Measurements from ENCODE around the gene NCK1. TPM values are rescaled to one million over a fixed set of nuclear protein-coding genes. Genes with fewer than 3 reads are reported as not detected.

NCK1 gene
- total and polyA plus RNA-seq, 7 donors = 16.2 to 33.4 (median 25.4) TPM

DNA sequence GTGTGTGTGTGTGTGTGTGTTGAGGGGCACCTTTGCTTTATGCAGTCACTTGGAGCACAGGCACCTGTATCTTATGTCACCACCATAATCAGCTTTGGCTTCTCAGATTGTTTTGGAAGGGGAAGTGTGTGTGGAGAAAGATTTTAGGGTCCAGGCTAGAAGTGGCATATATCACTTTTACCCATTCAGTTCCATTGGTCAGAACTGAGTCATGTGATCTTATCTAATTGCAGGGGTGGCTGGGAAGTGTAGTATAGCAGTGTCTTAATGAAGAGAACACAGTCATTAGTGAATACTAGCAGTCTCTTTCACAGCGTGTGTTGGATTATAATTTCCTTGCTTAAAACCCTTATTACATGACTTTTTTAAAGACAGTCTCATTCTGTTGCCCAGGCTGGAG lies 20.6 kb downstream of the NCK1 start:
- TF ChIP-seq, protein P1, sequence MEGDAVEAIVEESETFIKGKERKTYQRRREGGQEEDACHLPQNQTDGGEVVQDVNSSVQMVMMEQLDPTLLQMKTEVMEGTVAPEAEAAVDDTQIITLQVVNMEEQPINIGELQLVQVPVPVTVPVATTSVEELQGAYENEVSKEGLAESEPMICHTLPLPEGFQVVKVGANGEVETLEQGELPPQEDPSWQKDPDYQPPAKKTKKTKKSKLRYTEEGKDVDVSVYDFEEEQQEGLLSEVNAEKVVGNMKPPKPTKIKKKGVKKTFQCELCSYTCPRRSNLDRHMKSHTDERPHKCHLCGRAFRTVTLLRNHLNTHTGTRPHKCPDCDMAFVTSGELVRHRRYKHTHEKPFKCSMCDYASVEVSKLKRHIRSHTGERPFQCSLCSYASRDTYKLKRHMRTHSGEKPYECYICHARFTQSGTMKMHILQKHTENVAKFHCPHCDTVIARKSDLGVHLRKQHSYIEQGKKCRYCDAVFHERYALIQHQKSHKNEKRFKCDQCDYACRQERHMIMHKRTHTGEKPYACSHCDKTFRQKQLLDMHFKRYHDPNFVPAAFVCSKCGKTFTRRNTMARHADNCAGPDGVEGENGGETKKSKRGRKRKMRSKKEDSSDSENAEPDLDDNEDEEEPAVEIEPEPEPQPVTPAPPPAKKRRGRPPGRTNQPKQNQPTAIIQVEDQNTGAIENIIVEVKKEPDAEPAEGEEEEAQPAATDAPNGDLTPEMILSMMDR (IDR thresholded peaks at IDR 0.05) = no peak
- no peaks in the 10 kb centered on the region for H3K9me3 ChIP-seq
- DNase-seq = no peak
- peaks cover 26% of the 10 kb centered on the region for H3K4me1 ChIP-seq
- no peaks in the 10 kb centered on the region for H3K36me3 ChIP-seq (ENCODE audit: insufficient read depth in 1 of 2, low read depth in 1 of 2)
- no peaks in the 10 kb centered on the region for H3K27me3 ChIP-seq (ENCODE audit: insufficient read depth in 3 of 3, low read length in 2 of 3)
- ATAC-seq = peak in 2 of 4 donors; percentile 41 to 70
- no peak overlapping the region for H3K4me3 ChIP-seq
- no peak overlapping the region for H3K27ac ChIP-seq
- intact Hi-C loops (cut with DNase I) = no loop called here
- WGBS, 3 donors = 84 to 89% (median 86%) methylated on average over 1 of the region's 1 CpG

DNA sequence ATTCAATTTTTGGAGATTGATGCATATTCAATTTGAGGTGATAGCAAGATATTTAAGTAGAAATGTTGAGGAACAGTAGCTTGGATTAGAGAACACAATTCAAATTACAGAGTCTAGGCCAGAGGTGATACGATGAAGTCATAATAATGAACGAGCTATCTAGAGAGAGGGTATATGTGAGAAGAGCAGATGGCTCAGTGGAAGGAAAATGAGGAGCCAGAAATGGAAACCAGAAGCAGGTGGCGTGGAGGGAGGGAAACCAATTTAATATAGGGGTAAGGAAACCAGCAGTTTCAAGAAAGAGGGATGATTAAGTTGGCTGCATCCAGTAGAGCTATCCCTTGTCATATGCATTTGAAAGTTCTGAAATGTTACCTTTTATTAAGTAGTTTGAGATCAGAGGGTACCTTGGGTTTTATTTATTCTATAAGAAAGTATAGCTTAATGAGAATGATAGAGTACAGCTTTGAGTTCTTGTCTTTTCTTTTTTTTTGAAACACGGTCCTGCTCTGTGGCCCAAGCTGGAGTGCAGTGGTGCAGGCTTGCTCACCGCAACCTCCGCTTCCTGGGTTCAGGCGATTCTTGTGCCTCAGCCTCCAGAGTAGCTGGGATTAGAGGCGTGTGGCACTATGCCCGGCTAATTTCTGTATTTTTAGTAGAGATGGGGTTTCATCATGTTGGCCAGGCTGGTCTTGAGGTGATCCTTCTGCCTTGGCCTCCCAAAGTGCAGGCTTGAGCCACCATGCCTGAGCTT lies 22.1 kb downstream of the NCK1 start:
- Histone ChIP-seq H3K36me3 (ENCODE audit: insufficient read depth in 1 of 2, low read depth in 1 of 2) (no peaks in the 10 kb centered on the region), H3K4me3 (no peak overlapping the region), H3K9me3 (no peaks in the 10 kb centered on the region), H3K27ac (no peak overlapping the region), H3K4me1 (peaks cover 26% of the 10 kb centered on the region), H3K27me3 (ENCODE audit: insufficient read depth in 3 of 3, low read length in 2 of 3) (no peaks in the 10 kb centered on the region)
- WGBS, 3 donors = 71 to 74% (median 73%) methylated on average over 9 of the region's 9 CpGs
- TF ChIP-seq, protein P1 (IDR thresholded peaks at IDR 0.05) = no peak
- DNase-seq = no peak
- intact Hi-C loops (cut with DNase I) = no loop called here
- ATAC-seq = peak in 1 of 4 donors; percentile 57

DNA sequence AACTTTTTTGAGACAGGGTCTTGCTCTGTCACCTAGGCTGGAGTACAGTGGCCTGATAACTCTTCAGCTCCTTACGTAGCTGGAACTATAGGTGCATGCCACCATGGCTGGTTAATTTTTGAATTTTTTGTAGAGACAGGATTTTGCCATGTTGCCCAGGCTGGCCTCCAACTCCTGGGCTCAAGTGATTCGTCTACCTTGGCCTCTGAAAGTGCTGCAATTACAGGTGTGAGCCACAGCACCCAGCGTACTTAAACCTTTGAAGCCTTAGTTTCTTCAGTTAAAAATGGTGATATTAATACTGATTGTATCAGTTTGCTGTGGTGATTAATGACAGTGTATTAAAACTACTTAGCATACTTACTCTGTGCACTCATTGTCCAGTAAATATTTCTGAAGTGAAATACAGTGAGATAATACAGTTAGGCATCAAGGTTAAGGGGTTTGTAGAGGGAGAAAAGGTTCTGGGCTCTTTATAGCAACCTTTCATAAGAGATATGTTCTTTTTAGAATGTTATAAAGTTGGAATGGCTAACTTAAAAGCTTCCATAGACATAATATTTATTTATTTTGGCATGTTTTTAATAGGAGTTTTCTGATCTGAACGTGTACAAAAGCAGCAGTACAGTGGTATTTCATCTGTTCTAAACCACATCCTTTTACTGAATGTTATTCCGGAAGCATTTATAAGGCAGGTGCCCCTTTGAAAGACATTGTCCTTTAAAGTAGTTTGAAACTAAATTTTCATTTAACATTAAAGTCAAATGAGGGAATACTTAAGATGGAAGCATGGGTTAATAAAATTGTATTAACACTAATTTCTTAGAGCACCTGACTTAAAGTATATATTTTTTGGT lies 23.6 kb downstream of the NCK1 start:
- Histone ChIP-seq H3K36me3 (ENCODE audit: insufficient read depth in 1 of 2, low read depth in 1 of 2) (no peaks in the 10 kb centered on the region), H3K27ac (no peak overlapping the region), H3K4me1 (peaks cover 26% of the 10 kb centered on the region), H3K4me3 (no peak overlapping the region), H3K27me3 (ENCODE audit: insufficient read depth in 3 of 3, low read length in 2 of 3) (no peaks in the 10 kb centered on the region), H3K9me3 (peaks cover 4% of the 10 kb centered on the region)
- DNase-seq = no peak
- intact Hi-C loops (cut with DNase I) = no loop called here
- ATAC-seq = no peak
- WGBS, 3 donors = 73 to 86% (median 81%) methylated on average over 5 of the region's 5 CpGs
- TF ChIP-seq, protein P1 (IDR thresholded peaks at IDR 0.05) = no peak

DNA sequence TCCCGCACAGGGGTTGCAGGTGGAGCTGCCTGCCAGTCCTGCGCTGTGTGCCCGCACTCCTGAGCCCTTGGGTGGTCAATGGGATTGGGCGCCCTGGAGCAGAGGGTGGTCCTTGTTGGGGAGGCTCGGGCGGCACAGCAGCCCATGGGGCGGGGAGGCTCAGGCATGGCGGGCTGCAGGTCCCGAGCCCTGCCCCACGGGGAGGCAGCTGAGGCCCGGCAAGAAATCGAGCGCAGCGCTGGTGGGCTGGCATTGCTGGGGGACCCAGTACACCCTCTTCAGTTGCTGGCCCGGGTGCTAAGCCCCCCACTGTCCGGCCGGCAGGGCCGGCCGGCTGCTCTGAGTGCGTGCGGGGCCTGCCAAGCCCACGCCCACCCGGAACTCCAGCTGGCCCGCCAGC lies 27.9 kb downstream of the NCK1 start:
- intact Hi-C loops (cut with DNase I) = no loop called here
- peaks cover 21% of the 10 kb centered on the region for H3K4me1 ChIP-seq
- DNase-seq (no peak), ATAC-seq (no peak)
- TF ChIP-seq, protein P1 (IDR thresholded peaks at IDR 0.05) = no peak
- 83 to 86% (median 86%) methylated on average over 23 to 24 of the region's 24 CpGs for WGBS, 3 donors
- H3K4me3 ChIP-seq = no peak overlapping the region
- H3K27me3 ChIP-seq (ENCODE audit: insufficient read depth in 3 of 3, low read length in 2 of 3) = no peaks in the 10 kb centered on the region
- no peaks in the 10 kb centered on the region for H3K36me3 ChIP-seq (ENCODE audit: insufficient read depth in 1 of 2, low read depth in 1 of 2)
- no peak overlapping the region for H3K27ac ChIP-seq
- H3K9me3 ChIP-seq = peaks cover 11% of the 10 kb centered on the region
